ENCODE results near the gene WHRN. TPM values are rescaled to one million over a fixed set of nuclear protein-coding genes. Genes with fewer than 3 reads are reported as not detected.

The WHRN gene
- total and polyA plus RNA-seq, 2 of the 13 experiments (the other 11 are each of a cell fraction or from before 2014, with no cell fraction given), result 2.3 to 5.3 TPM

GRCh38 chr9:114539701-114540380, 34.6 kb upstream of the WHRN start:
- Histone ChIP-seq H3K4me3 (replicated peaks in 1 of 3; ENCODE audit: insufficient read depth in 1 of 3, low read depth in 2 of 3, low read length in 3 of 3) (no peak overlapping the region), H3K36me3 (replicated peaks in 1 of 2; ENCODE audit: control insufficient read depth in 1 of 2, insufficient read depth in 2 of 2, low read length in 2 of 2) (no peaks in the 10 kb centered on the region), H3K9ac (ENCODE audit: insufficient read depth, low read depth, low read length) (no peak overlapping the region), H3K4me2 (ENCODE audit: low read depth, low read length) (no peak overlapping the region), H3K9me3 (ENCODE audit: low read length) (no peaks in the 10 kb centered on the region), H3K27ac (ENCODE audit: extremely low read length, insufficient read depth, low read length) (no peak overlapping the region), H3K27me3 (ENCODE audit: control insufficient read depth in 1 of 2, insufficient read depth in 2 of 2, low read length in 2 of 2) (peaks cover 0 to 1% of the 10 kb centered on the region in 2 experiments; a peak in 1 of 5 replicates), H4K20me1 (ENCODE audit: insufficient read depth, low read length) (no peaks in the 10 kb centered on the region), H3K79me2 (ENCODE audit: insufficient read depth, low read length) (no peaks in the 10 kb centered on the region), H2AFZ (ENCODE audit: low read length) (no peak overlapping the region), H3K4me1 (ENCODE audit: insufficient read depth, low read length) (no peaks in the 10 kb centered on the region)
- 25% methylated on average over 7 of the region's 9 CpGs for WGBS (ENCODE audit: low lambda C conversion rate)
- ChIA-PET POLR2A (interaction anchor here (1.5 kb wide), 1 partner anchor 48 kb away, joined by 4 read pairs; the partner anchor contains the start of gene ATP6V1G1), CTCF (ENCODE audit: low intra/inter-chr PET ratio, low total read pairs) (no interaction called here)
- ATAC-seq (no peak), DNase-seq (ENCODE audit: low spot score) (no peak), FAIRE-seq (no peak)
- TF ChIP-seq NR2F6 (IDR thresholded peaks at IDR 0.05) (no peak), NR2F6 (CRISPR knock-in tag; IDR thresholded peaks at IDR 0.05) (no peak), ZNF547 (CRISPR knock-in tag; IDR thresholded peaks at IDR 0.05) (no peak), ZBTB37 (CRISPR knock-in tag; IDR thresholded peaks at IDR 0.05) (no peak), RNF2 (conservative IDR thresholded peaks at IDR 0.05; ENCODE audit: low read depth) (no peak)
- intact Hi-C loops (cut with micrococcal nuclease; ENCODE audit: unreplicated experiment) (loop anchor here (5.0 kb wide), 1 partner anchor 47 kb away; the partner anchor contains the start of gene ATP6V1G1), in situ Hi-C loops (cut with HindIII; ENCODE audit: extremely low pct_ligation_motif_present, low pct_unique_long_range_greater_than_20kb) (no loop called here)
- BruUV-seq (replicated peaks), result no TSS peak

- CTCF ChIA-PET (ENCODE audit: low intra/inter-chr PET ratio, low total read pairs), result interaction anchor here (1.2 kb wide), 1 partner anchor 115 kb away, joined by 4 read pairs; no protein-coding TSS in a partner anchor
- H3K27me3 ChIP-seq (ENCODE audit: control insufficient read depth in 1 of 2, insufficient read depth in 2 of 2, low read length in 2 of 2), result peaks cover 0 to 1% of the 10 kb centered on the region in 2 experiments; a peak in 2 of 5 replicates
- H3K9ac ChIP-seq (ENCODE audit: insufficient read depth, low read depth, low read length), result no peak overlapping the region
- FAIRE-seq (no peak), ATAC-seq (peak; percentile 96), DNase-seq (ENCODE audit: low spot score) (peak; percentile 37)
- no peak overlapping the region for H3K4me2 ChIP-seq (ENCODE audit: low read depth, low read length)
- in situ Hi-C loops (cut with HindIII; ENCODE audit: extremely low pct_ligation_motif_present, low pct_unique_long_range_greater_than_20kb), result no loop called here
- no peak overlapping the region for H3K27ac ChIP-seq (ENCODE audit: extremely low read length, insufficient read depth, low read length)
- no peaks in the 10 kb centered on the region for H3K9me3 ChIP-seq (ENCODE audit: low read length)
- H3K4me3 ChIP-seq (replicated peaks in 1 of 3; ENCODE audit: insufficient read depth in 1 of 3, low read depth in 2 of 3, low read length in 3 of 3), result no peak overlapping the region
- intact Hi-C loops (cut with micrococcal nuclease; ENCODE audit: unreplicated experiment), result loop anchor here (1.0 to 5.0 kb wide), 2 partner anchors 49 to 115 kb away; partner anchors contain the start of gene ATP6V1G1
- 2% methylated on average over 5 of the region's 5 CpGs for WGBS (ENCODE audit: low lambda C conversion rate)
- H4K20me1 ChIP-seq (ENCODE audit: insufficient read depth, low read length), result no peaks in the 10 kb centered on the region
- no peaks in the 10 kb centered on the region for H3K4me1 ChIP-seq (ENCODE audit: insufficient read depth, low read length)
- H3K36me3 ChIP-seq (replicated peaks in 1 of 2; ENCODE audit: control insufficient read depth in 1 of 2, insufficient read depth in 2 of 2, low read length in 2 of 2), result no peaks in the 10 kb centered on the region
- no TSS peak for BruUV-seq (replicated peaks)
- no peak overlapping the region for H2AFZ ChIP-seq (ENCODE audit: low read length)
- H3K79me2 ChIP-seq (ENCODE audit: insufficient read depth, low read length), result no peaks in the 10 kb centered on the region
- POLR2A ChIA-PET, result interaction anchor here (1.3 kb wide), 1 partner anchor 49 kb away, joined by 4 read pairs; the partner anchor contains the start of gene ATP6V1G1
- peak; percentile 59 for TF ChIP-seq CTCF (CRISPR knock-in tag; IDR thresholded peaks at IDR 0.05)
- TF ChIP-seq ARID3A (IDR thresholded peaks at IDR 0.05; ENCODE audit: low read depth, low read length), result no peak
- TF ChIP-seq KLF13 (CRISPR knock-in tag; IDR thresholded peaks at IDR 0.05), result no peak
- TF ChIP-seq SMC3 (IDR thresholded peaks at IDR 0.05; ENCODE audit: low read length), result peak; percentile 39; the same call in 1 of the 2 replicates
- TF ChIP-seq PBX2 (CRISPR knock-in tag; IDR thresholded peaks at IDR 0.05), result no peak
- no peak for TF ChIP-seq RFX3 (CRISPR knock-in tag; IDR thresholded peaks at IDR 0.05)
- no peak for TF ChIP-seq HNRNPL (IDR thresholded peaks at IDR 0.05; ENCODE audit: low read depth, low read length)
- no peak for TF ChIP-seq CBX5 (CRISPR knock-in tag; IDR thresholded peaks at IDR 0.05; ENCODE audit: borderline replicate concordance)
Observed at GRCh38 chr9:114538241-114538640, 33.0 kb upstream of the WHRN start.

Measured in HepG2 (cell line).